ENCODE measurements around the gene UNG.
"Not testable (repeated sequence)": the region's sequence is repeated elsewhere in the genome, so short reads cannot be mapped to it uniquely, and the experiment has no call there.

Gene UNG

GRCh38 chr12:109140560-109140959 lies 43.2 kb downstream of the UNG start:
- Histone ChIP-seq H4K12ac (ENCODE audit: low read depth, low read length) (no peak overlapping the region), H3K23ac (ENCODE audit: low read length) (no peak overlapping the region), H3K14ac (ENCODE audit: low read length) (no peak overlapping the region), H3K27ac (ENCODE audit: low read depth, low read length) (no peak overlapping the region), H2BK5ac (ENCODE audit: low read depth, low read length, poor library complexity) (no peak overlapping the region), H2BK12ac (ENCODE audit: low read length) (no peak overlapping the region), H3K79me2 (ENCODE audit: control insufficient read depth, insufficient read depth, low read length, poor library complexity) (no peaks in the 10 kb centered on the region), H3K4me2 (ENCODE audit: low read length) (no peak overlapping the region), H3K9ac (ENCODE audit: low read length) (no peak overlapping the region), H3K4me1 (ENCODE audit: control insufficient read depth in 1 of 2, insufficient read depth in 2 of 2, low read length in 2 of 2) (no peaks in the 10 kb centered on the region), H3K4me3 (ENCODE audit: low read depth, low read length) (no peak overlapping the region), H2AFZ (ENCODE audit: insufficient read depth, low read length, poor library complexity) (no peak overlapping the region), H3K9me3 (ENCODE audit: insufficient read depth, low read depth, low read length) (no peaks in the 10 kb centered on the region), H3K18ac (ENCODE audit: low read length) (no peak overlapping the region), H3K27me3 (ENCODE audit: insufficient read depth, low read length) (no peaks in the 10 kb centered on the region), H4K91ac (ENCODE audit: low read depth, low read length) (no peak overlapping the region), H3K36me3 (ENCODE audit: control insufficient read depth in 1 of 2, insufficient read depth in 2 of 2, low read length in 2 of 2) (no peaks in the 10 kb centered on the region), H2AK5ac (ENCODE audit: low read length) (no peak overlapping the region), H2BK120ac (ENCODE audit: insufficient read depth, low read length, poor library complexity) (no peak overlapping the region), H4K8ac (ENCODE audit: low read depth, low read length) (no peak overlapping the region), H3K4ac (ENCODE audit: low read depth, low read length) (no peak overlapping the region), H3K79me1 (ENCODE audit: low read length) (no peaks in the 10 kb centered on the region)
- no CpG with 5 or more reads among the region's 4 CpGs for WGBS (ENCODE audit: extremely low coverage, insufficient coverage, insufficient read length)
- DNase-seq: no peak

GRCh38 chr12:109144224-109144623 lies 46.8 kb downstream of the UNG start:
- H3K36me3 ChIP-seq (ENCODE audit: control insufficient read depth in 1 of 2, insufficient read depth in 2 of 2, low read length in 2 of 2): no peaks in the 10 kb centered on the region
- H4K12ac ChIP-seq (ENCODE audit: low read depth, low read length): no peak overlapping the region
- no peak overlapping the region for H2BK120ac ChIP-seq (ENCODE audit: insufficient read depth, low read length, poor library complexity)
- no peak overlapping the region for H2BK12ac ChIP-seq (ENCODE audit: low read length)
- H3K27me3 ChIP-seq (ENCODE audit: insufficient read depth, low read length): no peaks in the 10 kb centered on the region
- no peak overlapping the region for H3K14ac ChIP-seq (ENCODE audit: low read length)
- no peak overlapping the region for H3K23ac ChIP-seq (ENCODE audit: low read length)
- H2BK5ac ChIP-seq (ENCODE audit: low read depth, low read length, poor library complexity): no peak overlapping the region
- H3K4ac ChIP-seq (ENCODE audit: low read depth, low read length): no peak overlapping the region
- H2AK5ac ChIP-seq (ENCODE audit: low read length): no peak overlapping the region
- H4K91ac ChIP-seq (ENCODE audit: low read depth, low read length): no peak overlapping the region
- no peak overlapping the region for H3K4me3 ChIP-seq (ENCODE audit: low read depth, low read length)
- no peak overlapping the region for H3K4me2 ChIP-seq (ENCODE audit: low read length)
- no peaks in the 10 kb centered on the region for H3K4me1 ChIP-seq (ENCODE audit: control insufficient read depth in 1 of 2, insufficient read depth in 2 of 2, low read length in 2 of 2)
- H3K18ac ChIP-seq (ENCODE audit: low read length): no peak overlapping the region
- H3K9me3 ChIP-seq (ENCODE audit: insufficient read depth, low read depth, low read length): no peaks in the 10 kb centered on the region
- H3K79me1 ChIP-seq (ENCODE audit: low read length): no peaks in the 10 kb centered on the region
- DNase-seq: no peak
- H3K27ac ChIP-seq (ENCODE audit: low read depth, low read length): no peak overlapping the region
- H3K79me2 ChIP-seq (ENCODE audit: control insufficient read depth, insufficient read depth, low read length, poor library complexity): no peaks in the 10 kb centered on the region
- WGBS (ENCODE audit: extremely low coverage, insufficient coverage, insufficient read length): no CpG with 5 or more reads among the region's 4 CpGs
- H2AFZ ChIP-seq (ENCODE audit: insufficient read depth, low read length, poor library complexity): no peak overlapping the region
- no peak overlapping the region for H3K9ac ChIP-seq (ENCODE audit: low read length)
- H4K8ac ChIP-seq (ENCODE audit: low read depth, low read length): no peak overlapping the region

GRCh38 chr12:109147126-109147525 lies 49.7 kb downstream of the UNG start:
- H2AK5ac ChIP-seq (ENCODE audit: low read length); DNase-seq; H2BK5ac ChIP-seq (ENCODE audit: low read depth, low read length, poor library complexity); H2BK12ac ChIP-seq (ENCODE audit: low read length); H4K8ac ChIP-seq (ENCODE audit: low read depth, low read length); H3K9me3 ChIP-seq (ENCODE audit: insufficient read depth, low read depth, low read length); H3K18ac ChIP-seq (ENCODE audit: low read length); H3K79me1 ChIP-seq (ENCODE audit: low read length); H3K4ac ChIP-seq (ENCODE audit: low read depth, low read length); H3K36me3 ChIP-seq (ENCODE audit: control insufficient read depth in 1 of 2, insufficient read depth in 2 of 2, low read length in 2 of 2); H2BK120ac ChIP-seq (ENCODE audit: insufficient read depth, low read length, poor library complexity); H3K27me3 ChIP-seq (ENCODE audit: insufficient read depth, low read length); H3K27ac ChIP-seq (ENCODE audit: low read depth, low read length); H4K12ac ChIP-seq (ENCODE audit: low read depth, low read length); H3K4me2 ChIP-seq (ENCODE audit: low read length); H2AFZ ChIP-seq (ENCODE audit: insufficient read depth, low read length, poor library complexity); H3K79me2 ChIP-seq (ENCODE audit: control insufficient read depth, insufficient read depth, low read length, poor library complexity); H3K14ac ChIP-seq (ENCODE audit: low read length); H3K9ac ChIP-seq (ENCODE audit: low read length); H3K4me1 ChIP-seq (ENCODE audit: control insufficient read depth in 1 of 2, insufficient read depth in 2 of 2, low read length in 2 of 2); H3K23ac ChIP-seq (ENCODE audit: low read length); H4K91ac ChIP-seq (ENCODE audit: low read depth, low read length); H3K4me3 ChIP-seq (ENCODE audit: low read depth, low read length): not testable (repeated sequence)
- WGBS (ENCODE audit: extremely low coverage, insufficient coverage, insufficient read length): no CpG with 5 or more reads among the region's 1 CpG

GRCh38 chr12:109147954-109148353 lies 50.6 kb downstream of the UNG start:
- H3K9ac ChIP-seq (ENCODE audit: low read length): no peak overlapping the region
- no peak overlapping the region for H4K91ac ChIP-seq (ENCODE audit: low read depth, low read length)
- no CpG with 5 or more reads among the region's 2 CpGs for WGBS (ENCODE audit: extremely low coverage, insufficient coverage, insufficient read length)
- no peaks in the 10 kb centered on the region for H3K36me3 ChIP-seq (ENCODE audit: control insufficient read depth in 1 of 2, insufficient read depth in 2 of 2, low read length in 2 of 2)
- H2BK5ac ChIP-seq (ENCODE audit: low read depth, low read length, poor library complexity): no peak overlapping the region
- H2BK120ac ChIP-seq (ENCODE audit: insufficient read depth, low read length, poor library complexity): no peak overlapping the region
- no peak overlapping the region for H4K12ac ChIP-seq (ENCODE audit: low read depth, low read length)
- no peak overlapping the region for H3K4me3 ChIP-seq (ENCODE audit: low read depth, low read length)
- no peak overlapping the region for H2AFZ ChIP-seq (ENCODE audit: insufficient read depth, low read length, poor library complexity)
- no peak overlapping the region for H3K27ac ChIP-seq (ENCODE audit: low read depth, low read length)
- no peak overlapping the region for H3K18ac ChIP-seq (ENCODE audit: low read length)
- no peak overlapping the region for H4K8ac ChIP-seq (ENCODE audit: low read depth, low read length)
- H3K4me2 ChIP-seq (ENCODE audit: low read length): no peak overlapping the region
- H2AK5ac ChIP-seq (ENCODE audit: low read length): no peak overlapping the region
- H3K27me3 ChIP-seq (ENCODE audit: insufficient read depth, low read length): no peaks in the 10 kb centered on the region
- H3K79me2 ChIP-seq (ENCODE audit: control insufficient read depth, insufficient read depth, low read length, poor library complexity): no peaks in the 10 kb centered on the region
- H3K4ac ChIP-seq (ENCODE audit: low read depth, low read length): no peak overlapping the region
- no peaks in the 10 kb centered on the region for H3K4me1 ChIP-seq (ENCODE audit: control insufficient read depth in 1 of 2, insufficient read depth in 2 of 2, low read length in 2 of 2)
- no peak overlapping the region for H3K23ac ChIP-seq (ENCODE audit: low read length)
- no peaks in the 10 kb centered on the region for H3K9me3 ChIP-seq (ENCODE audit: insufficient read depth, low read depth, low read length)
- H2BK12ac ChIP-seq (ENCODE audit: low read length): no peak overlapping the region
- no peak for DNase-seq
- H3K14ac ChIP-seq (ENCODE audit: low read length): no peak overlapping the region
- H3K79me1 ChIP-seq (ENCODE audit: low read length): no peaks in the 10 kb centered on the region
